ENCODE data around the gene ZNF568. TPM values are rescaled to one million over a fixed set of nuclear protein-coding genes. Genes with fewer than 3 reads are reported as not detected.

ZNF568 gene
- total RNA-seq, 1 experiment from 2014 or later, result not detected

- no peaks in the 10 kb centered on the region for H3K4me1 ChIP-seq
- Mint-ChIP-seq H3K9me3 (ENCODE audit: unreplicated experiment) (peaks cover 73% of the 10 kb centered on the region), H3K27ac (ENCODE audit: unreplicated experiment) (no peak overlapping the region), H3K27me3 (ENCODE audit: insufficient read depth, unreplicated experiment) (no peaks in the 10 kb centered on the region), H3K36me3 (ENCODE audit: insufficient read depth, unreplicated experiment) (no peaks in the 10 kb centered on the region), H3K4me1 (ENCODE audit: low read depth, unreplicated experiment) (no peaks in the 10 kb centered on the region), H3K4me3 (ENCODE audit: unreplicated experiment) (no peak overlapping the region)
- no peaks in the 10 kb centered on the region for H3K27me3 ChIP-seq (replicated peaks; ENCODE audit: control insufficient read depth, insufficient read depth, low read length)
- DNase-seq, result no peak
- no peaks in the 10 kb centered on the region for H3K36me3 ChIP-seq (ENCODE audit: control insufficient read depth, insufficient read depth, low read length)
- H3K4me3 ChIP-seq (ENCODE audit: low read depth, low read length), result no peak overlapping the region
- BruUV-seq (replicated peaks), result no TSS peak
- intact Hi-C loops (cut with micrococcal nuclease; ENCODE audit: unreplicated experiment), result no loop called here
- POLR2A ChIA-PET, result no interaction called here
- CTCF ChIA-PET, result no interaction called here
- H3K9me3 ChIP-seq, result peaks cover 17% of the 10 kb centered on the region
- TF ChIP-seq CTCF (IDR thresholded peaks at IDR 0.05; ENCODE audit: insufficient read depth in 1 of 2, low read depth in 1 of 2, low read length in 1 of 2, severe bottlenecking in 1 of 2, unreplicated experiment in 1 of 2), result no peak
These were observed 71.0 kb downstream of the ZNF568 start for GRCh38 chr19:36987091-36987490.

DNA sequence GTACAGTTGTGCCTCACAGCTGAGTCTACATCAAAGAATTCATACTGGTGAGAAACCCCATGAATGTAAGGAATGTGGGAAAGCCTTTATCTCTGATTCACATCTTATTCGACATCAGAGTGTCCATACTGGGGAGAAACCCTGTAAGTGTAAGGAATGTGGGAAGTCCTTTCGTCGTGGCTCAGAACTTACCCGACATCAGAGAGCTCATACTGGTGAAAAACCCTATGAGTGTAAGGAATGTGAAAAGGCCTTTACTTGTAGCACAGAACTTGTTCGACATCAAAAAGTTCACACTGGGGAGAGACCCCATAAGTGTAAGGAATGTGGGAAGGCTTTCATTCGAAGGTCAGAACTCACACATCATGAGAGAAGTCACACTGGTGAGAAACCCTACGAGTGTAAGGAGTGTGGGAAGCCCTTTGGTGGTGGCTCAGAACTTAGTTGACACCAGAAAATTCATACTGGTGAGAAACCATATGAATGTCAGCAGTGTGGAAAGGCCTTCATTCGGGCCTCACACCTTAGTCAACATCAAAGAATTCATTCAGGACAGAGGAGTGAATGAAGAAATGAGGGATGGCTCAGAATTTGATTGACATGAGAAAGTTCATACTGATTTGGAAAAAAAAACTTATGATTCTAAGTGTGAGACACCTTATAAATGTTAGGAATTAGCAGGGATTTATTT is 81.2 kb downstream of the ZNF568 start:
- ChIA-PET POLR2A (no interaction called here), CTCF (no interaction called here)
- BruUV-seq (replicated peaks), result no TSS peak
- H3K36me3 ChIP-seq (ENCODE audit: control insufficient read depth, insufficient read depth, low read length), result no peaks in the 10 kb centered on the region
- no peak for DNase-seq
- H3K9me3 ChIP-seq, result peaks cover 55% of the 10 kb centered on the region
- H3K4me1 ChIP-seq, result no peaks in the 10 kb centered on the region
- intact Hi-C loops (cut with micrococcal nuclease; ENCODE audit: unreplicated experiment), result no loop called here
- no peaks in the 10 kb centered on the region for H3K36me3 Mint-ChIP-seq (ENCODE audit: insufficient read depth, unreplicated experiment)
- H3K27ac Mint-ChIP-seq (ENCODE audit: unreplicated experiment), result no peak overlapping the region
- no peaks in the 10 kb centered on the region for H3K27me3 Mint-ChIP-seq (ENCODE audit: insufficient read depth, unreplicated experiment)
- no peak for TF ChIP-seq CTCF (IDR thresholded peaks at IDR 0.05; ENCODE audit: insufficient read depth in 1 of 2, low read depth in 1 of 2, low read length in 1 of 2, severe bottlenecking in 1 of 2, unreplicated experiment in 1 of 2)
- no peak overlapping the region for H3K4me3 Mint-ChIP-seq (ENCODE audit: unreplicated experiment)
- H3K4me3 ChIP-seq (ENCODE audit: low read depth, low read length), result no peak overlapping the region
- no peaks in the 10 kb centered on the region for H3K27me3 ChIP-seq (replicated peaks; ENCODE audit: control insufficient read depth, insufficient read depth, low read length)
- H3K9me3 Mint-ChIP-seq (ENCODE audit: unreplicated experiment), result peaks cover 66% of the 10 kb centered on the region
- H3K4me1 Mint-ChIP-seq (ENCODE audit: low read depth, unreplicated experiment), result no peaks in the 10 kb centered on the region

- CTCF ChIA-PET, result no interaction called here
- Histone ChIP-seq H3K27me3 (replicated peaks; ENCODE audit: control insufficient read depth, insufficient read depth, low read length) (no peaks in the 10 kb centered on the region), H3K9me3 (peaks cover 51% of the 10 kb centered on the region), H3K4me3 (ENCODE audit: low read depth, low read length) (no peak overlapping the region), H3K4me1 (no peaks in the 10 kb centered on the region), H3K36me3 (ENCODE audit: control insufficient read depth, insufficient read depth, low read length) (no peaks in the 10 kb centered on the region)
- POLR2A ChIA-PET, result no interaction called here
- H3K27ac Mint-ChIP-seq (ENCODE audit: unreplicated experiment), result no peak overlapping the region
- no peaks in the 10 kb centered on the region for H3K36me3 Mint-ChIP-seq (ENCODE audit: insufficient read depth, unreplicated experiment)
- no peaks in the 10 kb centered on the region for H3K27me3 Mint-ChIP-seq (ENCODE audit: insufficient read depth, unreplicated experiment)
- DNase-seq, result no peak
- peaks cover 60% of the 10 kb centered on the region for H3K9me3 Mint-ChIP-seq (ENCODE audit: unreplicated experiment)
- no peaks in the 10 kb centered on the region for H3K4me1 Mint-ChIP-seq (ENCODE audit: low read depth, unreplicated experiment)
- intact Hi-C loops (cut with micrococcal nuclease; ENCODE audit: unreplicated experiment), result no loop called here
- BruUV-seq (replicated peaks), result no TSS peak
- no peak for TF ChIP-seq CTCF (IDR thresholded peaks at IDR 0.05; ENCODE audit: insufficient read depth in 1 of 2, low read depth in 1 of 2, low read length in 1 of 2, severe bottlenecking in 1 of 2, unreplicated experiment in 1 of 2)
- H3K4me3 Mint-ChIP-seq (ENCODE audit: unreplicated experiment), result no peak overlapping the region
These were observed 81.7 kb downstream of the ZNF568 start for GRCh38 chr19:36997843-36998235.

Measured in Caco-2 (cell line).